Measurements from ENCODE around the gene PREPL. TPM values are rescaled to one million over a fixed set of nuclear protein-coding genes. Genes with fewer than 3 reads are reported as not detected.
A peak's percentile ranks its signal among the peaks of the same experiment; 100 is the strongest.

The PREPL gene
- total and polyA plus RNA-seq, 10 of the 15 experiments (the other 5 are each of a cell fraction or from before 2014, with no cell fraction given): 9.2 to 43.0 (median 20.4) TPM

- SMC1A ChIA-PET (ENCODE audit: uncharacterized antibody, unreplicated experiment): interaction anchor here (0.7 to 1.1 kb wide), 2 partner anchors 23 to 385 kb away, joined by 3 to 4 read pairs; no protein-coding TSS in a partner anchor
- no peaks in the 10 kb centered on the region for H3K9me3 ChIP-seq (replicated peaks; ENCODE audit: control insufficient read depth, insufficient read depth, low read length)
- BruUV-seq (replicated peaks): no TSS peak
- no peak for TF ChIP-seq ETV6 (conservative IDR thresholded peaks at IDR 0.05 in 1 of 2, IDR thresholded peaks at IDR 0.05 in 1 of 2; ENCODE audit: borderline replicate concordance in 1 of 2, low read depth in 1 of 2)
- TF ChIP-seq ATF7 (IDR thresholded peaks at IDR 0.05; ENCODE audit: low read depth): peak; percentile 68; the same call in 1 of the 2 replicates
- WGBS (ENCODE audit: insufficient coverage, insufficient replicate concordance, low lambda C conversion rate, missing lambda C conversion rate): 71% methylated on average over 7 of the region's 7 CpGs
- ATAC-seq: no peak
- H4K20me1 ChIP-seq (ENCODE audit: control insufficient read depth, insufficient read depth): no peaks in the 10 kb centered on the region
- H3K4me2 ChIP-seq (ENCODE audit: control insufficient read depth, insufficient read depth): no peak overlapping the region
- H3K36me3 ChIP-seq (ENCODE audit: control insufficient read depth in 2 of 2, insufficient read depth in 2 of 2, low read length in 1 of 2): no peaks in the 10 kb centered on the region
- no peaks in the 10 kb centered on the region for H3K4me1 ChIP-seq (ENCODE audit: control insufficient read depth, insufficient read depth, low read length)
- RAD21 ChIA-PET (ENCODE audit: unreplicated experiment): no interaction called here
- in situ Hi-C loops (cut with MboI) (no loop called here), intact Hi-C loops (cut with micrococcal nuclease; ENCODE audit: unreplicated experiment) (no loop called here)
- no peaks in the 10 kb centered on the region for H3K27me3 ChIP-seq (replicated peaks in 1 of 2; ENCODE audit: control insufficient read depth in 2 of 2, insufficient read depth in 2 of 2, low read length in 1 of 2)
- POLR2A ChIA-PET: interaction anchor here (0.7 kb wide), 1 partner anchor 50 kb away, joined by 4 read pairs; no protein-coding TSS in a partner anchor
- no peak overlapping the region for H3K27ac ChIP-seq (ENCODE audit: control insufficient read depth, insufficient read depth)
- FAIRE-seq: no peak
- no peak overlapping the region for H3K9ac ChIP-seq (ENCODE audit: control insufficient read depth, insufficient read depth, low read length)
- no peak overlapping the region for H3K4me3 ChIP-seq
- DNase-seq (ENCODE audit: low read depth, low spot score): no peak
- no peak overlapping the region for H2AFZ ChIP-seq (ENCODE audit: control insufficient read depth, low read depth, low read length)
- CTCF ChIA-PET: interaction anchor here (1.3 kb wide), 1 partner anchor 23 kb away, joined by 3 read pairs; no protein-coding TSS in a partner anchor
- H3K79me2 ChIP-seq (ENCODE audit: control insufficient read depth, insufficient read depth, low read length): no peaks in the 10 kb centered on the region
Measured at GRCh38 chr2:44267796-44268648, 93.3 kb downstream of the PREPL start.

Other genes starting within 250 kb of the PREPL start
- 16.3 and 21.9 TPM in 2 replicates for gene PPM1B, start 192.6 kb downstream of the PREPL start, total RNA-seq (2014; rRNA removed)
- gene PPM1B, start 192.6 kb downstream of the PREPL start, total RNA-seq (2014; rRNA removed; fragmentation: Illumina TruSeq; extraction: Trizol): 39.8 and 40.2 TPM in 2 replicates
- gene PPM1B, start 192.6 kb downstream of the PREPL start, total RNA-seq (2021): 31.1 and 33.2 TPM in 2 replicates
- 53.4 and 82.6 TPM in 2 replicates for gene PPM1B, start 192.6 kb downstream of the PREPL start, polyA plus RNA-seq (2011; rRNA removed)
- gene PPM1B, start 192.6 kb downstream of the PREPL start, polyA plus RNA-seq (2014; fragmentation: Illumina TruSeq; extraction: Trizol): 36.3 and 50.2 TPM in 2 replicates
- gene PPM1B, start 192.6 kb downstream of the PREPL start, polyA plus RNA-seq (2014; fragmentation: Nextera tagmentation; extraction: Ambion mirVana): 10 to 100 TPM; 12.5 to 22.3 TPM
- 22.6 and 27.5 TPM in 2 replicates for gene PPM1B, start 192.6 kb downstream of the PREPL start, polyA plus RNA-seq (2014; rRNA removed)
- gene PPM1B, start 192.6 kb downstream of the PREPL start, polyA plus RNA-seq (2016; fragmentation: Nextera tagmentation; extraction: Ambion mirVana): 10 to 100 TPM; 37.0 to 42.1 TPM
- not detected in 2 replicates for gene SLC3A1, start 86.0 kb downstream of the PREPL start, total RNA-seq (2014; rRNA removed)
- gene SLC3A1, start 86.0 kb downstream of the PREPL start, total RNA-seq (2014; rRNA removed; fragmentation: Illumina TruSeq; extraction: Trizol): not detected in 2 replicates
- 0.11 TPM in 1 of 2 replicates, not detected in the other for gene SLC3A1, start 86.0 kb downstream of the PREPL start, total RNA-seq (2021)
- 0.13 and 0.22 TPM in 2 replicates for gene SLC3A1, start 86.0 kb downstream of the PREPL start, polyA plus RNA-seq (2011; rRNA removed)
- gene SLC3A1, start 86.0 kb downstream of the PREPL start, polyA plus RNA-seq (2014; fragmentation: Illumina TruSeq; extraction: Trizol): not detected in 2 replicates
- gene SLC3A1, start 86.0 kb downstream of the PREPL start, polyA plus RNA-seq (2014; fragmentation: Nextera tagmentation; extraction: Ambion mirVana): under 1 TPM; 0.05 to 0.19 TPM
- gene SLC3A1, start 86.0 kb downstream of the PREPL start, polyA plus RNA-seq (2014; rRNA removed): not detected in 2 replicates
- gene SLC3A1, start 86.0 kb downstream of the PREPL start, polyA plus RNA-seq (2016; fragmentation: Nextera tagmentation; extraction: Ambion mirVana): under 1 TPM; 0.43 to 0.47 TPM
- 12.4 and 12.5 TPM in 2 replicates for gene CAMKMT, start 453 bp upstream of the PREPL start, total RNA-seq (2014; rRNA removed)
- 7.9 and 10.9 TPM in 2 replicates for gene CAMKMT, start 453 bp upstream of the PREPL start, total RNA-seq (2014; rRNA removed; fragmentation: Illumina TruSeq; extraction: Trizol)
- gene CAMKMT, start 453 bp upstream of the PREPL start, total RNA-seq (2021): 10.5 and 13.9 TPM in 2 replicates
- 11.9 and 19.7 TPM in 2 replicates for gene CAMKMT, start 453 bp upstream of the PREPL start, polyA plus RNA-seq (2011; rRNA removed)
- gene CAMKMT, start 453 bp upstream of the PREPL start, polyA plus RNA-seq (2014; fragmentation: Illumina TruSeq; extraction: Trizol): 12.4 and 18.4 TPM in 2 replicates
- gene CAMKMT, start 453 bp upstream of the PREPL start, polyA plus RNA-seq (2014; fragmentation: Nextera tagmentation; extraction: Ambion mirVana): 1 to 10 TPM; 2.7 to 3.7 TPM
- 11.7 and 12.3 TPM in 2 replicates for gene CAMKMT, start 453 bp upstream of the PREPL start, polyA plus RNA-seq (2014; rRNA removed)
- gene CAMKMT, start 453 bp upstream of the PREPL start, polyA plus RNA-seq (2016; fragmentation: Nextera tagmentation; extraction: Ambion mirVana): 10 to 100 TPM; 11.9 to 16.0 TPM